Measurements from ENCODE around the gene WDFY2.

Gene WDFY2

DNA sequence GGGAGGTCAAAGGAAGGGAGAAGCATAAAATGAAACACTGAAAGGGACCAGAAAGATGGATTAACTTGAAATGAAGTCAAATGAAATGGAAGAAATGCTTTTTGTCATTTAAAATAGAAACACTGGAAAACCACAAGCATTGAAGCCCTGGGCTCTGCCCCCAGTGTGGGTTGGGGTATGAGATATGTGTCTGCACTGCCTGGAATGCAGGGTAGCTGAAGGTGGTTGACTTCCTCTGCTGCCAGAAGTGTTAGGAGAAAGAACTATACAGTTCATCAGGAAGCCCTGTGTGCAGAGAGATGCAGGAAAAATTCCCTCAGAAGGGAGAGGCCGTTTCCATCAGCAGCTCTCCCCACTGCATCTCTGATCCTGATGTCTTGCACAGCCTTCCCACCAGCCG, 150.5 kb downstream of the WDFY2 start:
- Histone ChIP-seq H3K79me2 (ENCODE audit: insufficient read depth, low read length) (no peaks in the 10 kb centered on the region), H3K9me2 (replicated peaks; ENCODE audit: low read depth, low read length) (no peaks in the 10 kb centered on the region)

DNA sequence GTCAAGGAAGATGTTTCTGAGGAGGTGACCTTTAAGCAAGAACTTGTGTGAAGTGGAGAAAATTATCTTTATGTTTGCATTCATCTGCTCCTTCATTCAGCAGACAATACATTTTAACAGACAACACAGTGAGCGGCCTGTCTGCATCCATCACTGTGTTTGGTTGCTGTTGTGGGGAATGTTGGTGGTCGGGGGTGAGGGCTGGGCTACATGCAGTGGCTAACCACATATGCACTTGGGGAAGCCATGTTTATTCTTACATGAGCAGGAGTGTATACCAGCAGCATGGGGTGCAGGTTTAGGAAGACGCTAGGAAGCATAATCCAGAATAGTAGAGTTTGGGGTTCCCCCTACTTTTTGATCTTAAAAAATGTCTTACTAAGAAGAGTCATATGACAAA, 153.3 kb downstream of the WDFY2 start:
- Histone ChIP-seq H4K20me1 (ENCODE audit: insufficient read depth, low read length, poor library complexity, severe bottlenecking) (no peaks in the 10 kb centered on the region), H3K79me2 (ENCODE audit: insufficient read depth, low read length) (no peaks in the 10 kb centered on the region), H3K4me3 (ENCODE audit: low read length, poor library complexity, severe bottlenecking) (no peak overlapping the region), H2AFZ (ENCODE audit: low read length) (no peak overlapping the region), H3F3A (ENCODE audit: low read depth) (no peaks in the 10 kb centered on the region), H3K36me3 (ENCODE audit: insufficient read depth, low read length) (peaks cover 20% of the 10 kb centered on the region; the same call in 1 of the 2 replicates), H3K4me2 (ENCODE audit: low read depth, low read length, poor library complexity, severe bottlenecking) (no peak overlapping the region), H3K4me1 (ENCODE audit: insufficient read depth, low read length, poor library complexity, severe bottlenecking) (no peaks in the 10 kb centered on the region), H3K9ac (ENCODE audit: low read depth, low read length, poor library complexity, severe bottlenecking) (no peak overlapping the region), H3K27me3 (ENCODE audit: insufficient read depth, low read length, poor library complexity, severe bottlenecking) (no peaks in the 10 kb centered on the region), H3K9me2 (replicated peaks; ENCODE audit: low read depth, low read length) (no peaks in the 10 kb centered on the region), H3K9me3 (ENCODE audit: insufficient read depth, low read depth, low read length) (no peaks in the 10 kb centered on the region)
- TF ChIP-seq EZH2phosphoT487 (IDR thresholded peaks at IDR 0.05; ENCODE audit: borderline replicate concordance): no peak
- TF ChIP-seq, protein P1, sequence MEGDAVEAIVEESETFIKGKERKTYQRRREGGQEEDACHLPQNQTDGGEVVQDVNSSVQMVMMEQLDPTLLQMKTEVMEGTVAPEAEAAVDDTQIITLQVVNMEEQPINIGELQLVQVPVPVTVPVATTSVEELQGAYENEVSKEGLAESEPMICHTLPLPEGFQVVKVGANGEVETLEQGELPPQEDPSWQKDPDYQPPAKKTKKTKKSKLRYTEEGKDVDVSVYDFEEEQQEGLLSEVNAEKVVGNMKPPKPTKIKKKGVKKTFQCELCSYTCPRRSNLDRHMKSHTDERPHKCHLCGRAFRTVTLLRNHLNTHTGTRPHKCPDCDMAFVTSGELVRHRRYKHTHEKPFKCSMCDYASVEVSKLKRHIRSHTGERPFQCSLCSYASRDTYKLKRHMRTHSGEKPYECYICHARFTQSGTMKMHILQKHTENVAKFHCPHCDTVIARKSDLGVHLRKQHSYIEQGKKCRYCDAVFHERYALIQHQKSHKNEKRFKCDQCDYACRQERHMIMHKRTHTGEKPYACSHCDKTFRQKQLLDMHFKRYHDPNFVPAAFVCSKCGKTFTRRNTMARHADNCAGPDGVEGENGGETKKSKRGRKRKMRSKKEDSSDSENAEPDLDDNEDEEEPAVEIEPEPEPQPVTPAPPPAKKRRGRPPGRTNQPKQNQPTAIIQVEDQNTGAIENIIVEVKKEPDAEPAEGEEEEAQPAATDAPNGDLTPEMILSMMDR (conservative IDR thresholded peaks at IDR 0.05; ENCODE audit: low read length): no peak

More for the DNA sequence above, 150.5 kb downstream of the WDFY2 start:
- no peak for TF ChIP-seq EZH2phosphoT487 (IDR thresholded peaks at IDR 0.05; ENCODE audit: borderline replicate concordance)
- TF ChIP-seq, protein P1 (conservative IDR thresholded peaks at IDR 0.05; ENCODE audit: low read length): no peak
- Histone ChIP-seq H3K4me3 (ENCODE audit: low read length, poor library complexity, severe bottlenecking) (no peak overlapping the region), H3K27me3 (ENCODE audit: insufficient read depth, low read length, poor library complexity, severe bottlenecking) (no peaks in the 10 kb centered on the region), H3K4me1 (ENCODE audit: insufficient read depth, low read length, poor library complexity, severe bottlenecking) (no peaks in the 10 kb centered on the region), H3K9me3 (ENCODE audit: insufficient read depth, low read depth, low read length) (no peaks in the 10 kb centered on the region), H3F3A (ENCODE audit: low read depth) (no peaks in the 10 kb centered on the region), H4K20me1 (ENCODE audit: insufficient read depth, low read length, poor library complexity, severe bottlenecking) (no peaks in the 10 kb centered on the region), H3K9ac (ENCODE audit: low read depth, low read length, poor library complexity, severe bottlenecking) (no peak overlapping the region), H2AFZ (ENCODE audit: low read length) (no peak overlapping the region), H3K36me3 (ENCODE audit: insufficient read depth, low read length) (peaks cover 15% of the 10 kb centered on the region; the same call in 1 of the 2 replicates), H3K4me2 (ENCODE audit: low read depth, low read length, poor library complexity, severe bottlenecking) (no peak overlapping the region)

DNA sequence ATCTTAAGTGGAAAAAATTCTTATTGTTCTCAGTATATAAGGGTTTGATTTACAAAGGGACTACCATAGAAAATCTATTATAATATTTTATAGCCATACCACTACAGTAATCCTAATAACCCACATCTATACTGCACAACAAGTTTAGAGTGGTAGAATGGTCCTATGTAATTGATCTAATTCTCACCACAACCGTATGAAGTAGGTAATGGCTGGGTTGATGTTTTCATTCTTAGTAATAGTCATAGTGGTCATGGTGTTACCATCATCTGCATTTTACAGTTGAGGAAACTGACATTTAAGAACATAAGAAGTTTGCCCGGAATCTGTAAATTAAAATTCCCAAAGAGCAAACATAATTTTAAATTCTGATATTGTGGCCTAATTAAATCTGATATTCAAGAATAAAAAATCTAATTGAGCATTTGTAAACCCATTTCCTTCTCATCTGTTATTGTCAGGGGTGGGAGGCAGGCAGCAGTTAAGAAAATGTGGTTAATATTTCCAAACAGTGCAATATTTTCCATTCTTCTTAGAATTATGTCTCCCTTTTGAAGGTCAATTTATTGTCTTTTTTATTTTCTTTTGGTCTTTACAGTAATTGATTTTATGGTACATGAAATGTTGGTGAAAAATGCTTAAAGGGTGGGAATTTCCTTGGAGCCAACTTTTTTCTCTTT, 154.1 kb downstream of the WDFY2 start:
- no peak for TF ChIP-seq EZH2phosphoT487 (IDR thresholded peaks at IDR 0.05; ENCODE audit: borderline replicate concordance)
- TF ChIP-seq, protein P1 (conservative IDR thresholded peaks at IDR 0.05; ENCODE audit: low read length): no peak
- H3K4me1 ChIP-seq (ENCODE audit: insufficient read depth, low read length, poor library complexity, severe bottlenecking): no peaks in the 10 kb centered on the region
- no peaks in the 10 kb centered on the region for H3F3A ChIP-seq (ENCODE audit: low read depth)
- no peaks in the 10 kb centered on the region for H3K79me2 ChIP-seq (ENCODE audit: insufficient read depth, low read length)
- H3K27me3 ChIP-seq (ENCODE audit: insufficient read depth, low read length, poor library complexity, severe bottlenecking): no peaks in the 10 kb centered on the region
- H3K9me3 ChIP-seq (ENCODE audit: insufficient read depth, low read depth, low read length): no peaks in the 10 kb centered on the region
- H3K9me2 ChIP-seq (replicated peaks; ENCODE audit: low read depth, low read length): no peaks in the 10 kb centered on the region
- H3K9ac ChIP-seq (ENCODE audit: low read depth, low read length, poor library complexity, severe bottlenecking): no peak overlapping the region
- H3K4me2 ChIP-seq (ENCODE audit: low read depth, low read length, poor library complexity, severe bottlenecking): no peak overlapping the region
- H4K20me1 ChIP-seq (ENCODE audit: insufficient read depth, low read length, poor library complexity, severe bottlenecking): no peaks in the 10 kb centered on the region
- H3K36me3 ChIP-seq (ENCODE audit: insufficient read depth, low read length): peaks cover 20% of the 10 kb centered on the region; the same call in 1 of the 2 replicates
- no peak overlapping the region for H2AFZ ChIP-seq (ENCODE audit: low read length)
- H3K4me3 ChIP-seq (ENCODE audit: low read length, poor library complexity, severe bottlenecking): no peak overlapping the region
